Measurements from ENCODE around the gene RUFY3. TPM values are rescaled to one million over a fixed set of nuclear protein-coding genes. Genes with fewer than 3 reads are reported as not detected.

RUFY3 gene
- total RNA-seq, 1 experiment from 2014 or later, result 48.0 TPM

DNA sequence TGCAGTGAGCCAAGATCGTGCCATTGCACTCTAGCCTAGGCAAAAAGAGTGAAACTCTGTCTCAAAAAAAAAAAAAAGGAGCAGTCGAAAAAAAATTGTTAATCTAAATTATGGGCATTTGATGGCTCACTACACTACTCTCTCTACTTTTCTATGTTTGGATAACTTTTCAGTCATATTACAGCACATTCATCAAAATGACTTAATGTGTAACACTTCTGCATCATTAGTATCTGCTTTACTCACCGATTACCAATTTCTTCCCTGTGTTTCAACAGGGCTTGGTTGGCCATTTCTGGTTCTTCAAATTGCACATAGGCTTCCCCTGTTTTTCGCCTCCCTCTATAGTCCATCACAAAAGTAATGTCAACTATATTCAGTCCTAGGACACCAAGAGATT, 109.5 kb downstream of the RUFY3 start:
- Histone ChIP-seq H2AK5ac (ENCODE audit: insufficient read length, low read length) (no peak overlapping the region), H3K9ac (ENCODE audit: extremely low read depth, insufficient read length, low read length) (no peak overlapping the region), H2BK15ac (ENCODE audit: low read depth, low read length) (no peak overlapping the region), H3K23ac (ENCODE audit: insufficient read length, low read depth, low read length) (no peak overlapping the region), H4K5ac (ENCODE audit: insufficient read length, low read depth, low read length) (no peak overlapping the region), H4K91ac (ENCODE audit: insufficient read length, low read depth, low read length) (no peak overlapping the region), H2AFZ (ENCODE audit: low read length) (no peak overlapping the region), H3T11ph (ENCODE audit: low read length) (no peak overlapping the region), H3K79me2 (ENCODE audit: insufficient read depth, low read length) (peaks cover 9% of the 10 kb centered on the region), H3K4me1 (ENCODE audit: insufficient read depth, low read length) (no peaks in the 10 kb centered on the region), H3K9me3 (ENCODE audit: control insufficient read depth, low read depth, low read length) (no peaks in the 10 kb centered on the region), H3K14ac (ENCODE audit: insufficient read depth, low read length) (no peak overlapping the region), H2BK12ac (ENCODE audit: insufficient read length, low read depth, low read length) (no peak overlapping the region), H3K27me3 (ENCODE audit: insufficient read depth, low read length) (no peaks in the 10 kb centered on the region), H3K27ac (ENCODE audit: insufficient read length, low read depth, low read length) (no peak overlapping the region), H3K79me1 (ENCODE audit: insufficient read depth, low read depth, low read length, poor library complexity, severe bottlenecking) (no peaks in the 10 kb centered on the region), H3K23me2 (ENCODE audit: insufficient read length, low read depth, low read length, poor library complexity, severe bottlenecking) (no peaks in the 10 kb centered on the region), H2BK20ac (ENCODE audit: low read depth, low read length, poor library complexity, severe bottlenecking) (no peak overlapping the region), H3K56ac (ENCODE audit: insufficient read length, low read depth, low read length) (no peak overlapping the region), H4K20me1 (ENCODE audit: control insufficient read depth, insufficient read depth, insufficient read length) (no peaks in the 10 kb centered on the region), H3K4me2 (ENCODE audit: insufficient read depth, insufficient read length, low read length) (no peak overlapping the region), H4K8ac (replicated peaks; ENCODE audit: insufficient read length, low read depth, low read length) (no peak overlapping the region), H3K18ac (ENCODE audit: insufficient read length, low read depth, low read length) (no peak overlapping the region), H2BK120ac (ENCODE audit: low read depth, low read length, poor library complexity, severe bottlenecking) (no peak overlapping the region), H3K4ac (ENCODE audit: low read depth, low read length) (no peak overlapping the region), H2BK5ac (ENCODE audit: insufficient read length, low read length) (no peak overlapping the region)
- H3K9me3 Mint-ChIP-seq, result no peaks in the 10 kb centered on the region
- peaks cover 45 to 78% (median 77%) of the 10 kb centered on the region in 3 experiments for H3K36me3 Mint-ChIP-seq (ENCODE audit: insufficient read depth in 1 of 3, low read depth in 3 of 3)
- H3K27me3 Mint-ChIP-seq (ENCODE audit: low read depth), result no peaks in the 10 kb centered on the region
- no peak overlapping the region for H3K27ac Mint-ChIP-seq
- H3K4me3 Mint-ChIP-seq, result no peak overlapping the region
- TF ChIP-seq, protein P1, sequence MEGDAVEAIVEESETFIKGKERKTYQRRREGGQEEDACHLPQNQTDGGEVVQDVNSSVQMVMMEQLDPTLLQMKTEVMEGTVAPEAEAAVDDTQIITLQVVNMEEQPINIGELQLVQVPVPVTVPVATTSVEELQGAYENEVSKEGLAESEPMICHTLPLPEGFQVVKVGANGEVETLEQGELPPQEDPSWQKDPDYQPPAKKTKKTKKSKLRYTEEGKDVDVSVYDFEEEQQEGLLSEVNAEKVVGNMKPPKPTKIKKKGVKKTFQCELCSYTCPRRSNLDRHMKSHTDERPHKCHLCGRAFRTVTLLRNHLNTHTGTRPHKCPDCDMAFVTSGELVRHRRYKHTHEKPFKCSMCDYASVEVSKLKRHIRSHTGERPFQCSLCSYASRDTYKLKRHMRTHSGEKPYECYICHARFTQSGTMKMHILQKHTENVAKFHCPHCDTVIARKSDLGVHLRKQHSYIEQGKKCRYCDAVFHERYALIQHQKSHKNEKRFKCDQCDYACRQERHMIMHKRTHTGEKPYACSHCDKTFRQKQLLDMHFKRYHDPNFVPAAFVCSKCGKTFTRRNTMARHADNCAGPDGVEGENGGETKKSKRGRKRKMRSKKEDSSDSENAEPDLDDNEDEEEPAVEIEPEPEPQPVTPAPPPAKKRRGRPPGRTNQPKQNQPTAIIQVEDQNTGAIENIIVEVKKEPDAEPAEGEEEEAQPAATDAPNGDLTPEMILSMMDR (conservative IDR thresholded peaks at IDR 0.05), result no peak
- H3K4me1 Mint-ChIP-seq, result 0 out of 4 replicates have a peak, but pooled peaks cover 0 to 2% of the 10 kb centered on the region in 2 experiments
- no peak for DNase-seq
- no CpG with 5 or more reads among the region's 4 CpGs for WGBS (ENCODE audit: extremely low coverage, insufficient read length, low lambda C conversion rate)

Measured in H9 (cell line).